B cell (primary cell): ENCODE results near the gene SERTAD4. TPM values are rescaled to one million over a fixed set of nuclear protein-coding genes. Genes with fewer than 3 reads are reported as not detected.

ENCODE experiments used
- ATAC-seq: fragments of 200-7000 bp; cut with Tn5 transposase; one replicate; pipeline ENCODE4 v1.10.0; 2021; ENCODE audit warnings: low read depth, mild to moderate bottlenecking, moderate number of reproducible peaks, moderate library complexity
- CTCF ChIA-PET: fragments of 350-600 bp; sonication (Branson Sonifier 250); formaldehyde crosslinking; loops from one replicate; lab custom pipeline; 2021; ENCODE audit warnings: antibody characterized with exemption, inconsistent platforms; lab: Charles Lee
- POLR2A ChIA-PET: fragments of 350-600 bp; sonication (Branson Sonifier 250); formaldehyde crosslinking; loops from one replicate; lab custom pipeline; 2021; ENCODE audit warnings: antibody characterized with exemption; lab: Charles Lee
- DNase-seq: peaks from one replicate; pipeline ENCODE4 v3.0.0; 2013
- H2AFZ ChIP-seq: 2 replicates; pipeline ENCODE4 v1.6.1; 2012; ENCODE audit warnings: mild to moderate bottlenecking, low read depth, low read length; ENCODE audit not compliant: insufficient read depth, poor library complexity, severe bottlenecking
- H3K27ac ChIP-seq, 2 donors: 1 replicate in 1 of 2; 2 replicates in 1 of 2; pipeline ENCODE4 v1.5.1; 2012 to 2013; ENCODE audit warnings: low read length in 2 of 2, mild to moderate bottlenecking in 2 of 2, moderate library complexity in 1 of 2
- H3K27me3 ChIP-seq, 4 experiments: fragments of 200-600 bp in 1 of 4; sonication (generic) in 1 of 4; replicated peaks in 1 of 4; 1 replicate in 2 of 4; 2 replicates in 2 of 4; pipeline versions ENCODE4 v1.6.1 to v1.7.0; 2013 to 2016; ENCODE audit warnings: low read length in 3 of 4, mild to moderate bottlenecking in 2 of 4, mixed read lengths in 1 of 4, moderate library complexity in 1 of 4; ENCODE audit not compliant: insufficient read depth in 4 of 4, control insufficient read depth in 3 of 4; ENCODE audit errors: control extremely low read depth in 1 of 4
- H3K36me3 ChIP-seq, 2 experiments: replicated peaks in 1 of 2; 1 replicate in 1 of 2; 2 replicates in 1 of 2; pipeline versions ENCODE4 v1.6.1 to v1.7.1; 2013; ENCODE audit warnings: low read length in 1 of 2; ENCODE audit not compliant: insufficient read depth in 2 of 2, control insufficient read depth in 1 of 2; ENCODE audit errors: control extremely low read depth in 1 of 2, extremely low read depth in 1 of 2
- H3K4me1 ChIP-seq, 2 donors: fragments of 200-600 bp in 1 of 2; sonication (generic) in 1 of 2; 1 replicate in 1 of 2; 2 replicates in 1 of 2; pipeline versions ENCODE4 v1.5.1 to v1.6.1; 2013 to 2017; ENCODE audit warnings: low read length in 2 of 2; ENCODE audit not compliant: control insufficient read depth in 2 of 2, insufficient read depth in 2 of 2
- H3K4me2 ChIP-seq: replicated peaks from 2 replicates; pipeline ENCODE3; 2012; ENCODE audit warnings: mild to moderate bottlenecking, low read depth, low read length; ENCODE audit not compliant: poor library complexity, severe bottlenecking
- H3K4me3 ChIP-seq, 5 experiments: fragments of 200-600 bp in 1 of 5; sonication (generic) in 1 of 5; 1 replicate in 3 of 5; 2 replicates in 2 of 5; pipeline versions ENCODE4 v1.5.1 to v1.7.0; 2011 to 2016; ENCODE audit warnings: low read length in 4 of 5, mild to moderate bottlenecking in 4 of 5, low read depth in 2 of 5, control low read depth in 1 of 5, moderate library complexity in 1 of 5; ENCODE audit not compliant: insufficient read depth in 1 of 5; ENCODE audit errors: control extremely low read depth in 1 of 5, extremely low read depth in 1 of 5
- H3K79me2 ChIP-seq: fragments of 200-600 bp; sonication (generic); one replicate; pipeline ENCODE4 v1.6.0; 2016; ENCODE audit warnings: low read length; ENCODE audit not compliant: control insufficient read depth, insufficient read depth
- H3K9ac ChIP-seq: fragments of 200-600 bp; sonication (generic); 2 replicates; pipeline ENCODE4 v1.6.1; 2017; ENCODE audit warnings: mild to moderate bottlenecking, low read length, moderate library complexity
- H3K9me3 ChIP-seq, 3 donors: one replicate each; pipeline versions ENCODE4 v1.6.1 to v1.7.1; 2013; ENCODE audit warnings: low read length in 2 of 3; ENCODE audit not compliant: control insufficient read depth in 2 of 3, insufficient read depth in 1 of 3; ENCODE audit errors: control extremely low read depth in 1 of 3
- H4K20me1 ChIP-seq: 2 replicates; pipeline ENCODE4 v1.6.0; 2012; ENCODE audit warnings: mild to moderate bottlenecking, low read length; ENCODE audit not compliant: insufficient read depth, control insufficient read depth, poor library complexity, severe bottlenecking
- H3K27ac Mint-ChIP-seq: one replicate; pipeline ENCODE4 v1.8.0; 2021; ENCODE audit warnings: mixed read lengths
- H3K27me3 Mint-ChIP-seq: one replicate; pipeline ENCODE4 v1.8.0; 2021; ENCODE audit warnings: mixed read lengths
- H3K4me1 Mint-ChIP-seq: one replicate; pipeline ENCODE4 v1.8.0; 2021; ENCODE audit warnings: mixed read lengths
- H3K4me3 Mint-ChIP-seq: one replicate; pipeline ENCODE4 v1.8.0; 2021; ENCODE audit warnings: mixed read lengths
- H3K9me3 Mint-ChIP-seq: one replicate; pipeline ENCODE4 v1.8.0; 2022; ENCODE audit warnings: mixed read lengths; ENCODE audit not compliant: insufficient read depth
- EZH2 ChIP-seq: IDR thresholded peaks from 2 replicates; pipeline ENCODE4 v1.6.1; 2012; ENCODE audit warnings: borderline replicate concordance, low read depth, mild to moderate bottlenecking, moderate library complexity, low read length; ENCODE audit not compliant: insufficient read depth, poor library complexity, severe bottlenecking
- WGBS: methylation state at CpG from one replicate; pipeline ENCODE4 v1.1.5; 2013; ENCODE audit warnings: missing lambda C conversion rate; ENCODE audit not compliant: insufficient coverage; 5-methylcytosine and 5-hydroxymethylcytosine counted together
- intact Hi-C: fragments of 100-400 bp; cut with micrococcal nuclease; formaldehyde crosslinking; loops from one replicate; pipeline ENCODE4 v1.10.0; 2022
- polyA minus RNA-seq: library from RNA; depleted of rRNA, polyadenylated mRNA; stranded (reverse); fragments of >200 nt; gene quantifications from 2 replicates; pipeline ENCODE4 v1.2.3, GENCODE V29; 2012
- polyA plus RNA-seq: library from polyadenylated mRNA; depleted of rRNA; stranded (reverse); fragments of >200 nt; gene quantifications from 2 replicates; pipeline ENCODE4 v1.2.3, GENCODE V29; 2012
- total RNA-seq, 2 donors: library from RNA; stranded (reverse); fragments of 120-200 nt in 1 of 2; gene quantifications; 1 replicate in 1 of 2; 2 replicates in 1 of 2; pipeline versions ENCODE4 v1.2.3 to v1.2.4, GENCODE V29; 2013 to 2022
- TF ChIP-seq, protein P1 (sequence below): fragments of 200-600 bp; IDR thresholded peaks from one replicate; pipeline ENCODE4 v1.8.0; 2022; ENCODE audit warnings: antibody characterized with exemption, mild to moderate bottlenecking

Gene SERTAD4
- not detected in 2 replicates for total RNA-seq
- total RNA-seq (2013), result 0.05 TPM
- not detected in 2 replicates for polyA plus RNA-seq
- polyA minus RNA-seq, result not detected in 2 replicates

GRCh38 chr1:210232511-210233215, at the start of gene SERTAD4:
Gene SERTAD4, plus strand, starts transcription at chr1:210232796. Its CDS starts 5,165 bp downstream, at chr1:210237961.
- ATAC-seq, result no peak
- peak; percentile 12 for DNase-seq
- Mint-ChIP-seq H3K4me1 (peaks cover 17% of the 10 kb centered on the region), H3K9me3 (no peaks in the 10 kb centered on the region), H3K27ac (no peak within 1 kb of the TSS), H3K4me3 (peak within 1 kb of the TSS; percentile 77), H3K27me3 (peaks cover 53% of the 10 kb centered on the region)
- ChIA-PET POLR2A (no interaction called here), CTCF (no interaction called here)
- Histone ChIP-seq H3K36me3 (no peaks in the 10 kb centered on the region), H3K4me1 (peaks cover 14 to 15% of the 10 kb centered on the region in 2 donors), H3K4me2 (peak within 1 kb of the TSS; percentile 71), H3K4me3 (peak within 1 kb of the TSS in 2 of 5 experiments; percentile 17 to 29), H3K9me3 (no peaks in the 10 kb centered on the region), H3K27me3 (peaks cover 1 to 65% (median 48%) of the 10 kb centered on the region in 4 experiments), H3K27ac (no peak within 1 kb of the TSS), H3K9ac (peak within 1 kb of the TSS; percentile 19), H4K20me1 (no peaks in the 10 kb centered on the region), H2AFZ (peak within 1 kb of the TSS; percentile 22), H3K79me2 (no peaks in the 10 kb centered on the region)
- 1% methylated on average over 76 of the region's 81 CpGs for WGBS
- TF ChIP-seq EZH2, result no peak
- TF ChIP-seq, protein P1, sequence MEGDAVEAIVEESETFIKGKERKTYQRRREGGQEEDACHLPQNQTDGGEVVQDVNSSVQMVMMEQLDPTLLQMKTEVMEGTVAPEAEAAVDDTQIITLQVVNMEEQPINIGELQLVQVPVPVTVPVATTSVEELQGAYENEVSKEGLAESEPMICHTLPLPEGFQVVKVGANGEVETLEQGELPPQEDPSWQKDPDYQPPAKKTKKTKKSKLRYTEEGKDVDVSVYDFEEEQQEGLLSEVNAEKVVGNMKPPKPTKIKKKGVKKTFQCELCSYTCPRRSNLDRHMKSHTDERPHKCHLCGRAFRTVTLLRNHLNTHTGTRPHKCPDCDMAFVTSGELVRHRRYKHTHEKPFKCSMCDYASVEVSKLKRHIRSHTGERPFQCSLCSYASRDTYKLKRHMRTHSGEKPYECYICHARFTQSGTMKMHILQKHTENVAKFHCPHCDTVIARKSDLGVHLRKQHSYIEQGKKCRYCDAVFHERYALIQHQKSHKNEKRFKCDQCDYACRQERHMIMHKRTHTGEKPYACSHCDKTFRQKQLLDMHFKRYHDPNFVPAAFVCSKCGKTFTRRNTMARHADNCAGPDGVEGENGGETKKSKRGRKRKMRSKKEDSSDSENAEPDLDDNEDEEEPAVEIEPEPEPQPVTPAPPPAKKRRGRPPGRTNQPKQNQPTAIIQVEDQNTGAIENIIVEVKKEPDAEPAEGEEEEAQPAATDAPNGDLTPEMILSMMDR, result no peak
- intact Hi-C loops, result no loop called here

DNA sequence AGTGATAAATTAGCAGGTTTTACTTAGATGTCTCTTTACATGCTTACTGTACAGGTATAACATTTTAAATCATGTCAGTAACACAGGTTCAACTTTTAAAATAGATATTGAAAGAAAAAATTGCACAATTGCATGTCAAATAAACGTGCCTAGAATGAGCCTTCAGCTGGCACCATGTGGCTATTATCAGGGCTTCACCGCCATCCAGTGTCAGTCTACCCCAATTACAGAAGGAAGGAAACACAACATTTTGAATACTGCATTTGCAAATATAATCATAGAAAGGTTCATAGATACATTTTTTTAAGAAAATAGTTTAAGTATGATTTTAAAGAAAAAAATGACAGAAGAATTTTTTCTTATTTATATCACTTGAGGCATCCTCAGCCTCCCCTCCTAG, 47.5 kb upstream of the SERTAD4 start:
- H2AFZ ChIP-seq, result no peak overlapping the region
- CTCF ChIA-PET, result no interaction called here
- 40% methylated on average over 1 of the region's 2 CpGs for WGBS

More for the DNA sequence above, 47.5 kb upstream of the SERTAD4 start:
- Histone ChIP-seq H3K79me2 (no peaks in the 10 kb centered on the region), H3K4me1 (no peaks in the 10 kb centered on the region), H4K20me1 (no peaks in the 10 kb centered on the region), H3K27ac (no peak overlapping the region), H3K4me2 (no peak overlapping the region), H3K9ac (no peak overlapping the region), H3K9me3 (no peaks in the 10 kb centered on the region), H3K27me3 (no peaks in the 10 kb centered on the region), H3K36me3 (no peaks in the 10 kb centered on the region), H3K4me3 (no peak overlapping the region)
- H3K9me3 Mint-ChIP-seq, result no peaks in the 10 kb centered on the region
- DNase-seq (no peak), ATAC-seq (no peak)
- intact Hi-C loops, result no loop called here
- H3K27ac Mint-ChIP-seq, result no peak overlapping the region
- peaks cover 7% of the 10 kb centered on the region for H3K27me3 Mint-ChIP-seq
- POLR2A ChIA-PET, result no interaction called here
- no peak for TF ChIP-seq EZH2
- TF ChIP-seq, protein P1, result no peak
- H3K4me1 Mint-ChIP-seq, result no peaks in the 10 kb centered on the region
- H3K4me3 Mint-ChIP-seq, result no peak overlapping the region
